ENCODE data around the gene CMIP. TPM values are rescaled to one million over a fixed set of nuclear protein-coding genes. Genes with fewer than 3 reads are reported as not detected.

CMIP gene
- total RNA-seq, 2 donors from 2014 or later = 30.1 to 95.1 TPM

- peak; percentile 70 for DNase-seq (ENCODE audit: low spot score)
- WGBS = 52% methylated on average over 13 of the region's 13 CpGs
- Histone ChIP-seq H3K27me3 (replicated peaks; ENCODE audit: insufficient read depth) (no peaks in the 10 kb centered on the region), H3K9me3 (no peaks in the 10 kb centered on the region), H3K4me3 (no peak overlapping the region), H3K36me3 (no peaks in the 10 kb centered on the region), H3K4me1 (replicated peaks) (no peaks in the 10 kb centered on the region), H3K27ac (peak overlapping the region; percentile 57 to 72)
- intact Hi-C loops (cut with DNase I) = no loop called here
- TF ChIP-seq POLR2AphosphoS5 (IDR thresholded peaks at IDR 0.05) (peak; percentile 78), POLR2A (IDR thresholded peaks at IDR 0.05) (no peak)
These were observed 34.4 kb downstream of the CMIP start for GRCh38 chr16:81478876-81479511.

GRCh38 chr16:81480606-81481206 is 36.1 kb downstream of the CMIP start:
- 84% methylated on average over 9 of the region's 9 CpGs for WGBS
- no peak overlapping the region for H3K27ac ChIP-seq
- no peaks in the 10 kb centered on the region for H3K27me3 ChIP-seq (replicated peaks; ENCODE audit: insufficient read depth)
- no peak for DNase-seq (ENCODE audit: low spot score)
- intact Hi-C loops (cut with DNase I) = no loop called here
- TF ChIP-seq CTCF (IDR thresholded peaks at IDR 0.05) = no peak
- no peak for TF ChIP-seq POLR2A (IDR thresholded peaks at IDR 0.05)
- H3K9me3 ChIP-seq = no peaks in the 10 kb centered on the region
- H3K4me1 ChIP-seq (replicated peaks) = no peaks in the 10 kb centered on the region
- H3K4me3 ChIP-seq = no peak overlapping the region
- no peaks in the 10 kb centered on the region for H3K36me3 ChIP-seq

GRCh38 chr16:81481207-81481821 is 36.7 kb downstream of the CMIP start:
- no peak overlapping the region for H3K4me3 ChIP-seq
- WGBS = 88% methylated on average over 11 of the region's 11 CpGs
- no peaks in the 10 kb centered on the region for H3K27me3 ChIP-seq (replicated peaks; ENCODE audit: insufficient read depth)
- DNase-seq (ENCODE audit: low spot score) = no peak
- H3K27ac ChIP-seq = no peak overlapping the region
- no peaks in the 10 kb centered on the region for H3K9me3 ChIP-seq
- no peaks in the 10 kb centered on the region for H3K36me3 ChIP-seq
- intact Hi-C loops (cut with DNase I) = no loop called here
- TF ChIP-seq POLR2AphosphoS5 (IDR thresholded peaks at IDR 0.05) (no peak), POLR2A (IDR thresholded peaks at IDR 0.05) (no peak), CTCF (IDR thresholded peaks at IDR 0.05) (no peak)
- no peaks in the 10 kb centered on the region for H3K4me1 ChIP-seq (replicated peaks)

- no peak for DNase-seq (ENCODE audit: low spot score)
- no peaks in the 10 kb centered on the region for H3K4me1 ChIP-seq (replicated peaks)
- WGBS = 91% methylated on average over 15 of the region's 15 CpGs
- intact Hi-C loops (cut with DNase I) = no loop called here
- no peak overlapping the region for H3K27ac ChIP-seq
- H3K4me3 ChIP-seq = no peak overlapping the region
- no peaks in the 10 kb centered on the region for H3K27me3 ChIP-seq (replicated peaks; ENCODE audit: insufficient read depth)
- H3K36me3 ChIP-seq = no peaks in the 10 kb centered on the region
- H3K9me3 ChIP-seq = no peaks in the 10 kb centered on the region
- TF ChIP-seq CTCF (IDR thresholded peaks at IDR 0.05) (no peak), POLR2AphosphoS5 (IDR thresholded peaks at IDR 0.05) (no peak), POLR2A (IDR thresholded peaks at IDR 0.05) (no peak)
These were observed 37.9 kb downstream of the CMIP start for GRCh38 chr16:81482329-81483063.

Measured in prostate gland (tissue), 2 donors.